GM23338 (cell line): Measurements from ENCODE around the gene RPL13.

Experiments
- CREB1 ChIP-seq: fragments of 250-450 bp; sonication (Bioruptor Pico); IDR thresholded peaks from 2 replicates; pipeline ENCODE4 v1.5.0; 2020; ENCODE audit warnings: low read depth, mild to moderate bottlenecking, moderate library complexity
- EZH2 ChIP-seq: fragments of 200-600 bp; sonication (generic); IDR thresholded peaks from one replicate; pipeline ENCODE4 v1.8.0; 2017; ENCODE audit warnings: antibody characterized with exemption, mild to moderate bottlenecking, low read depth; ENCODE audit not compliant: unreplicated experiment
- EZH2phosphoT487 ChIP-seq: fragments of 200-600 bp; sonication (generic); IDR thresholded peaks from one replicate; pipeline ENCODE4 v1.8.1; 2018; ENCODE audit warnings: antibody characterized with exemption; ENCODE audit not compliant: unreplicated experiment
- JUNB ChIP-seq: IDR thresholded peaks from one replicate; pipeline ENCODE4 v1.6.1; 2016; ENCODE audit warnings: antibody characterized with exemption; ENCODE audit not compliant: unreplicated experiment
- NANOG ChIP-seq: IDR thresholded peaks from 2 replicates; pipeline ENCODE4 v1.6.1; 2016; ENCODE audit warnings: antibody characterized with exemption, borderline replicate concordance
- POLR2AphosphoS5 ChIP-seq: IDR thresholded peaks from 2 replicates; pipeline ENCODE4 v1.6.1; 2016; ENCODE audit warnings: antibody characterized with exemption, low read depth
- STAT1 ChIP-seq: IDR thresholded peaks from one replicate; pipeline ENCODE4 v1.6.1; 2016; ENCODE audit warnings: antibody characterized with exemption; ENCODE audit not compliant: unreplicated experiment
- ZNF114 ChIP-seq: fragments of 250-450 bp; sonication (Bioruptor Pico); IDR thresholded peaks from 2 replicates; pipeline ENCODE4 v1.5.0; 2020; ENCODE audit warnings: mild to moderate bottlenecking, moderate library complexity
- ZNF331 ChIP-seq: fragments of 250-450 bp; sonication (Bioruptor Pico); IDR thresholded peaks from 2 replicates; pipeline ENCODE4 v1.5.0; 2020; ENCODE audit warnings: low read depth, mild to moderate bottlenecking, moderate library complexity
- TF ChIP-seq, protein P1 (sequence below), 2 experiments: fragments of 200-600 bp in 1 of 2; sonication (generic) in 1 of 2; conservative IDR thresholded peaks; 2 replicates each; pipeline versions ENCODE4 v1.5.1 to v1.6.1; 2016 to 2017; ENCODE audit warnings: antibody characterized with exemption in 2 of 2, low read depth in 2 of 2, mild to moderate bottlenecking in 2 of 2, moderate library complexity in 1 of 2
- TF ChIP-seq, protein P2 (sequence below): IDR thresholded peaks from one replicate; pipeline ENCODE4 v1.6.1; 2018; ENCODE audit warnings: antibody characterized with exemption; ENCODE audit not compliant: unreplicated experiment
- TF ChIP-seq, protein P3 (sequence below): IDR thresholded peaks from 2 replicates; pipeline ENCODE4 v1.6.1; 2016; ENCODE audit warnings: antibody characterized with exemption
- TF ChIP-seq, protein P4 (sequence below): fragments of 250-450 bp; sonication (Bioruptor Pico); IDR thresholded peaks from 2 replicates; pipeline ENCODE4 v1.5.0; 2020; ENCODE audit warnings: mild to moderate bottlenecking, moderate library complexity

DNA sequence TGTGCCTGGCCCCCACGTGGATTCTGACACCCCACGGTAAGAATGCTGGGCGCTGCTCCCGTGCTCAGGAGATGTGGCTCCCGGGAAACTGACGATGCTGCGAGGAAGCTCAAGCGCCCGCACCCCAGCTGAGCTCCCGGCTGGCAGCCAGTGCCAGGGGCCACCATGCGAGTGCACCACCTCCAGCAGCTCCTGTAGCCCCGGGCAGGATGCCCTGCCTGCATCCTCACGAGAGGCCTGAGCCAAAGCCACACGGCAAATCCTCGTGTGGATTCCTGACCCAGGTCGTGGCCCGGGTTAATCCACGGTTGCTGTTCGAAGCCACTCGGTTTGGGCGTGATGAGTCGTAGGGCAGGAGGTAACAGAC lies 41.4 kb downstream of the RPL13 start:
- TF ChIP-seq, protein P1, sequence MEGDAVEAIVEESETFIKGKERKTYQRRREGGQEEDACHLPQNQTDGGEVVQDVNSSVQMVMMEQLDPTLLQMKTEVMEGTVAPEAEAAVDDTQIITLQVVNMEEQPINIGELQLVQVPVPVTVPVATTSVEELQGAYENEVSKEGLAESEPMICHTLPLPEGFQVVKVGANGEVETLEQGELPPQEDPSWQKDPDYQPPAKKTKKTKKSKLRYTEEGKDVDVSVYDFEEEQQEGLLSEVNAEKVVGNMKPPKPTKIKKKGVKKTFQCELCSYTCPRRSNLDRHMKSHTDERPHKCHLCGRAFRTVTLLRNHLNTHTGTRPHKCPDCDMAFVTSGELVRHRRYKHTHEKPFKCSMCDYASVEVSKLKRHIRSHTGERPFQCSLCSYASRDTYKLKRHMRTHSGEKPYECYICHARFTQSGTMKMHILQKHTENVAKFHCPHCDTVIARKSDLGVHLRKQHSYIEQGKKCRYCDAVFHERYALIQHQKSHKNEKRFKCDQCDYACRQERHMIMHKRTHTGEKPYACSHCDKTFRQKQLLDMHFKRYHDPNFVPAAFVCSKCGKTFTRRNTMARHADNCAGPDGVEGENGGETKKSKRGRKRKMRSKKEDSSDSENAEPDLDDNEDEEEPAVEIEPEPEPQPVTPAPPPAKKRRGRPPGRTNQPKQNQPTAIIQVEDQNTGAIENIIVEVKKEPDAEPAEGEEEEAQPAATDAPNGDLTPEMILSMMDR (conservative IDR thresholded peaks at IDR 0.05; ENCODE audit: low read depth in 2 of 2), result no peak
- TF ChIP-seq, protein P2, sequence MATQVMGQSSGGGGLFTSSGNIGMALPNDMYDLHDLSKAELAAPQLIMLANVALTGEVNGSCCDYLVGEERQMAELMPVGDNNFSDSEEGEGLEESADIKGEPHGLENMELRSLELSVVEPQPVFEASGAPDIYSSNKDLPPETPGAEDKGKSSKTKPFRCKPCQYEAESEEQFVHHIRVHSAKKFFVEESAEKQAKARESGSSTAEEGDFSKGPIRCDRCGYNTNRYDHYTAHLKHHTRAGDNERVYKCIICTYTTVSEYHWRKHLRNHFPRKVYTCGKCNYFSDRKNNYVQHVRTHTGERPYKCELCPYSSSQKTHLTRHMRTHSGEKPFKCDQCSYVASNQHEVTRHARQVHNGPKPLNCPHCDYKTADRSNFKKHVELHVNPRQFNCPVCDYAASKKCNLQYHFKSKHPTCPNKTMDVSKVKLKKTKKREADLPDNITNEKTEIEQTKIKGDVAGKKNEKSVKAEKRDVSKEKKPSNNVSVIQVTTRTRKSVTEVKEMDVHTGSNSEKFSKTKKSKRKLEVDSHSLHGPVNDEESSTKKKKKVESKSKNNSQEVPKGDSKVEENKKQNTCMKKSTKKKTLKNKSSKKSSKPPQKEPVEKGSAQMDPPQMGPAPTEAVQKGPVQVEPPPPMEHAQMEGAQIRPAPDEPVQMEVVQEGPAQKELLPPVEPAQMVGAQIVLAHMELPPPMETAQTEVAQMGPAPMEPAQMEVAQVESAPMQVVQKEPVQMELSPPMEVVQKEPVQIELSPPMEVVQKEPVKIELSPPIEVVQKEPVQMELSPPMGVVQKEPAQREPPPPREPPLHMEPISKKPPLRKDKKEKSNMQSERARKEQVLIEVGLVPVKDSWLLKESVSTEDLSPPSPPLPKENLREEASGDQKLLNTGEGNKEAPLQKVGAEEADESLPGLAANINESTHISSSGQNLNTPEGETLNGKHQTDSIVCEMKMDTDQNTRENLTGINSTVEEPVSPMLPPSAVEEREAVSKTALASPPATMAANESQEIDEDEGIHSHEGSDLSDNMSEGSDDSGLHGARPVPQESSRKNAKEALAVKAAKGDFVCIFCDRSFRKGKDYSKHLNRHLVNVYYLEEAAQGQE, result no peak
- TF ChIP-seq EZH2 (no peak), EZH2phosphoT487 (no peak), POLR2AphosphoS5 (no peak), JUNB (no peak), CREB1 (CRISPR knock-in tag) (no peak), ZNF331 (CRISPR knock-in tag) (no peak), ZNF114 (CRISPR knock-in tag) (no peak), NANOG (no peak), STAT1 (no peak)
- TF ChIP-seq, protein P3, sequence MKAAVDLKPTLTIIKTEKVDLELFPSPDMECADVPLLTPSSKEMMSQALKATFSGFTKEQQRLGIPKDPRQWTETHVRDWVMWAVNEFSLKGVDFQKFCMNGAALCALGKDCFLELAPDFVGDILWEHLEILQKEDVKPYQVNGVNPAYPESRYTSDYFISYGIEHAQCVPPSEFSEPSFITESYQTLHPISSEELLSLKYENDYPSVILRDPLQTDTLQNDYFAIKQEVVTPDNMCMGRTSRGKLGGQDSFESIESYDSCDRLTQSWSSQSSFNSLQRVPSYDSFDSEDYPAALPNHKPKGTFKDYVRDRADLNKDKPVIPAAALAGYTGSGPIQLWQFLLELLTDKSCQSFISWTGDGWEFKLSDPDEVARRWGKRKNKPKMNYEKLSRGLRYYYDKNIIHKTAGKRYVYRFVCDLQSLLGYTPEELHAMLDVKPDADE, result no peak
- TF ChIP-seq, protein P4, sequence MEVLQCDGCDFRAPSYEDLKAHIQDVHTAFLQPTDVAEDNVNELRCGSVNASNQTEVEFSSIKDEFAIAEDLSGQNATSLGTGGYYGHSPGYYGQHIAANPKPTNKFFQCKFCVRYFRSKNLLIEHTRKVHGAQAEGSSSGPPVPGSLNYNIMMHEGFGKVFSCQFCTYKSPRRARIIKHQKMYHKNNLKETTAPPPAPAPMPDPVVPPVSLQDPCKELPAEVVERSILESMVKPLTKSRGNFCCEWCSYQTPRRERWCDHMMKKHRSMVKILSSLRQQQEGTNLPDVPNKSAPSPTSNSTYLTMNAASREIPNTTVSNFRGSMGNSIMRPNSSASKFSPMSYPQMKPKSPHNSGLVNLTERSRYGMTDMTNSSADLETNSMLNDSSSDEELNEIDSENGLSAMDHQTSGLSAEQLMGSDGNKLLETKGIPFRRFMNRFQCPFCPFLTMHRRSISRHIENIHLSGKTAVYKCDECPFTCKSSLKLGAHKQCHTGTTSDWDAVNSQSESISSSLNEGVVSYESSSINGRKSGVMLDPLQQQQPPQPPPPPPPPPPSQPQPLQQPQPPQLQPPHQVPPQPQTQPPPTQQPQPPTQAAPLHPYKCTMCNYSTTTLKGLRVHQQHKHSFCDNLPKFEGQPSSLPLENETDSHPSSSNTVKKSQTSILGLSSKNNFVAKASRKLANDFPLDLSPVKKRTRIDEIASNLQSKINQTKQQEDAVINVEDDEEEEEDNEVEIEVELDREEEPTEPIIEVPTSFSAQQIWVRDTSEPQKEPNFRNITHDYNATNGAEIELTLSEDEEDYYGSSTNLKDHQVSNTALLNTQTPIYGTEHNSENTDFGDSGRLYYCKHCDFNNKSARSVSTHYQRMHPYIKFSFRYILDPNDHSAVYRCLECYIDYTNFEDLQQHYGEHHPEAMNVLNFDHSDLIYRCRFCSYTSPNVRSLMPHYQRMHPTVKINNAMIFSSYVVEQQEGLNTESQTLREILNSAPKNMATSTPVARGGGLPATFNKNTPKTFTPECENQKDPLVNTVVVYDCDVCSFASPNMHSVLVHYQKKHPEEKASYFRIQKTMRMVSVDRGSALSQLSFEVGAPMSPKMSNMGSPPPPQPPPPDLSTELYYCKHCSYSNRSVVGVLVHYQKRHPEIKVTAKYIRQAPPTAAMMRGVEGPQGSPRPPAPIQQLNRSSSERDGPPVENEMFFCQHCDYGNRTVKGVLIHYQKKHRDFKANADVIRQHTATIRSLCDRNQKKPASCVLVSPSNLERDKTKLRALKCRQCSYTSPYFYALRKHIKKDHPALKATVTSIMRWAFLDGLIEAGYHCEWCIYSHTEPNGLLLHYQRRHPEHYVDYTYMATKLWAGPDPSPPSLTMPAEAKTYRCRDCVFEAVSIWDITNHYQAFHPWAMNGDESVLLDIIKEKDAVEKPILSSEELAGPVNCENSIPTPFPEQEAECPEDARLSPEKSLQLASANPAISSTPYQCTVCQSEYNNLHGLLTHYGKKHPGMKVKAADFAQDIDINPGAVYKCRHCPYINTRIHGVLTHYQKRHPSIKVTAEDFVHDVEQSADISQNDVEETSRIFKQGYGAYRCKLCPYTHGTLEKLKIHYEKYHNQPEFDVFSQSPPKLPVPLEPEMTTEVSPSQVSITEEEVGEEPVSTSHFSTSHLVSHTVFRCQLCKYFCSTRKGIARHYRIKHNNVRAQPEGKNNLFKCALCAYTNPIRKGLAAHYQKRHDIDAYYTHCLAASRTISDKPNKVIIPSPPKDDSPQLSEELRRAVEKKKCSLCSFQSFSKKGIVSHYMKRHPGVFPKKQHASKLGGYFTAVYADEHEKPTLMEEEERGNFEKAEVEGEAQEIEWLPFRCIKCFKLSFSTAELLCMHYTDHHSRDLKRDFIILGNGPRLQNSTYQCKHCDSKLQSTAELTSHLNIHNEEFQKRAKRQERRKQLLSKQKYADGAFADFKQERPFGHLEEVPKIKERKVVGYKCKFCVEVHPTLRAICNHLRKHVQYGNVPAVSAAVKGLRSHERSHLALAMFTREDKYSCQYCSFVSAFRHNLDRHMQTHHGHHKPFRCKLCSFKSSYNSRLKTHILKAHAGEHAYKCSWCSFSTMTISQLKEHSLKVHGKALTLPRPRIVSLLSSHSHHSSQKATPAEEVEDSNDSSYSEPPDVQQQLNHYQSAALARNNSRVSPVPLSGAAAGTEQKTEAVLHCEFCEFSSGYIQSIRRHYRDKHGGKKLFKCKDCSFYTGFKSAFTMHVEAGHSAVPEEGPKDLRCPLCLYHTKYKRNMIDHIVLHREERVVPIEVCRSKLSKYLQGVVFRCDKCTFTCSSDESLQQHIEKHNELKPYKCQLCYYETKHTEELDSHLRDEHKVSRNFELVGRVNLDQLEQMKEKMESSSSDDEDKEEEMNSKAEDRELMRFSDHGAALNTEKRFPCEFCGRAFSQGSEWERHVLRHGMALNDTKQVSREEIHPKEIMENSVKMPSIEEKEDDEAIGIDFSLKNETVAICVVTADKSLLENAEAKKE (CRISPR knock-in tag), result no peak
